H9 (cell line): ENCODE results near the gene PKNOX2. TPM values are rescaled to one million over a fixed set of nuclear protein-coding genes. Genes with fewer than 3 reads are reported as not detected.
A peak's percentile ranks its signal among the peaks of the same experiment; 100 is the strongest.

ENCODE experiments used
- DNase-seq: peaks from one replicate; pipeline ENCODE4 v3.0.0-alpha.2; 2017
- H2AFZ ChIP-seq: one replicate; pipeline ENCODE4 v1.6.1; 2013; ENCODE audit warnings: mild to moderate bottlenecking, low read length, control low read depth, moderate library complexity
- H2AK5ac ChIP-seq: 2 replicates; pipeline ENCODE4 v1.6.1; 2013; ENCODE audit warnings: low read length, control low read depth, mixed read lengths; ENCODE audit not compliant: insufficient read length
- H2BK120ac ChIP-seq: one replicate; pipeline ENCODE4 v1.6.1; 2013; ENCODE audit warnings: low read depth, mild to moderate bottlenecking, low read length, control low read depth, inconsistent platforms; ENCODE audit not compliant: poor library complexity, severe bottlenecking
- H2BK12ac ChIP-seq: 2 replicates; pipeline ENCODE4 v1.6.1; 2013; ENCODE audit warnings: low read length, control low read depth, mixed read lengths, low read depth; ENCODE audit not compliant: insufficient read length
- H2BK15ac ChIP-seq: 2 replicates; pipeline ENCODE4 v1.6.1; 2013; ENCODE audit warnings: low read depth, low read length, control low read depth
- H2BK20ac ChIP-seq: one replicate; pipeline ENCODE4 v1.6.1; 2013; ENCODE audit warnings: low read depth, mild to moderate bottlenecking, low read length, control low read depth, inconsistent platforms; ENCODE audit not compliant: poor library complexity, severe bottlenecking
- H2BK5ac ChIP-seq: 2 replicates; pipeline ENCODE4 v1.6.1; 2013; ENCODE audit warnings: low read length, control low read depth, mixed read lengths; ENCODE audit not compliant: insufficient read length
- H3K14ac ChIP-seq: 2 replicates; pipeline ENCODE4 v1.6.1; 2013; ENCODE audit warnings: low read length, control low read depth; ENCODE audit not compliant: insufficient read depth
- H3K18ac ChIP-seq: 2 replicates; pipeline ENCODE4 v1.6.1; 2013; ENCODE audit warnings: low read depth, mild to moderate bottlenecking, mixed read lengths, low read length, control low read depth; ENCODE audit not compliant: insufficient read length
- H3K23ac ChIP-seq: 2 replicates; pipeline ENCODE4 v1.6.1; 2013; ENCODE audit warnings: low read length, control low read depth, mixed read lengths, low read depth; ENCODE audit not compliant: insufficient read length
- H3K23me2 ChIP-seq: 2 replicates; pipeline ENCODE4 v1.6.1; 2013; ENCODE audit warnings: low read depth, mild to moderate bottlenecking, mixed read lengths, low read length, control low read depth; ENCODE audit not compliant: insufficient read length, poor library complexity, severe bottlenecking
- H3K27ac ChIP-seq: 2 replicates; pipeline ENCODE4 v1.5.1; 2013; ENCODE audit warnings: low read length, control low read depth, mixed read lengths, low read depth; ENCODE audit not compliant: insufficient read length
- H3K27me3 ChIP-seq: 2 replicates; pipeline ENCODE4 v1.6.1; 2013; ENCODE audit warnings: low read length, control low read depth, inconsistent platforms; ENCODE audit not compliant: insufficient read depth
- H3K4ac ChIP-seq: 2 replicates; pipeline ENCODE4 v1.6.1; 2013; ENCODE audit warnings: low read depth, mild to moderate bottlenecking, control low read depth, inconsistent platforms, low read length, moderate library complexity
- H3K4me1 ChIP-seq: 2 replicates; pipeline ENCODE4 v1.6.1; 2013; ENCODE audit warnings: low read length, control low read depth, inconsistent platforms; ENCODE audit not compliant: insufficient read depth
- H3K4me2 ChIP-seq: 2 replicates; pipeline ENCODE4 v1.6.1; 2013; ENCODE audit warnings: low read length, control low read depth, mixed read lengths; ENCODE audit not compliant: insufficient read length, insufficient read depth
- H3K56ac ChIP-seq: 2 replicates; pipeline ENCODE4 v1.6.1; 2013; ENCODE audit warnings: low read depth, mild to moderate bottlenecking, mixed read lengths, low read length, control low read depth; ENCODE audit not compliant: insufficient read length
- H3K79me1 ChIP-seq: 2 replicates; pipeline ENCODE4 v1.6.1; 2013; ENCODE audit warnings: low read depth, mild to moderate bottlenecking, moderate library complexity, low read length, control low read depth, inconsistent platforms; ENCODE audit not compliant: insufficient read depth, poor library complexity, severe bottlenecking
- H3K79me2 ChIP-seq: 2 replicates; pipeline ENCODE4 v1.6.1; 2013; ENCODE audit warnings: low read length, control low read depth, inconsistent platforms; ENCODE audit not compliant: insufficient read depth
- H3K9ac ChIP-seq: 2 replicates; pipeline ENCODE4 v1.6.1; 2013; ENCODE audit warnings: low read length, control low read depth, mixed read lengths; ENCODE audit not compliant: insufficient read length; ENCODE audit errors: extremely low read depth
- H3K9me3 ChIP-seq: one replicate; pipeline ENCODE4 v1.6.1; 2013; ENCODE audit warnings: low read depth, low read length, inconsistent platforms; ENCODE audit not compliant: control insufficient read depth
- H3T11ph ChIP-seq: one replicate; pipeline ENCODE4 v1.6.1; 2013; ENCODE audit warnings: mild to moderate bottlenecking, low read length, control low read depth, inconsistent platforms
- H4K20me1 ChIP-seq: one replicate; pipeline ENCODE4 v1.6.1; 2013; ENCODE audit not compliant: control insufficient read depth, insufficient read length, insufficient read depth
- H4K5ac ChIP-seq: 2 replicates; pipeline ENCODE4 v1.6.1; 2013; ENCODE audit warnings: low read depth, mild to moderate bottlenecking, mixed read lengths, low read length, control low read depth; ENCODE audit not compliant: insufficient read length
- H4K8ac ChIP-seq: replicated peaks from 2 replicates; pipeline ENCODE4 v1.6.1; 2013; ENCODE audit warnings: low read length, control low read depth, mixed read lengths, low read depth; ENCODE audit not compliant: insufficient read length
- H4K91ac ChIP-seq: 2 replicates; pipeline ENCODE4 v1.6.1; 2013; ENCODE audit warnings: low read depth, mild to moderate bottlenecking, moderate library complexity, mixed read lengths, low read length, control low read depth; ENCODE audit not compliant: insufficient read length
- H3K27ac Mint-ChIP-seq, 3 experiments: 2 replicates in 2 of 3; 3 replicates in 1 of 3; pipeline ENCODE4 v1.8.0; 2020 to 2021; ENCODE audit warnings: mixed read lengths in 3 of 3, mild to moderate bottlenecking in 1 of 3, moderate library complexity in 1 of 3
- H3K27me3 Mint-ChIP-seq: 2 replicates; pipeline ENCODE4 v1.8.0; 2021; ENCODE audit warnings: low read depth, mild to moderate bottlenecking, moderate library complexity, mixed read lengths
- H3K36me3 Mint-ChIP-seq, 3 experiments: 2 replicates in 2 of 3; 3 replicates in 1 of 3; pipeline ENCODE4 v1.8.0; 2020 to 2021; ENCODE audit warnings: low read depth in 3 of 3, mixed read lengths in 3 of 3; ENCODE audit not compliant: insufficient read depth in 1 of 3
- H3K4me1 Mint-ChIP-seq, 2 experiments: 2 replicates each; pipeline ENCODE4 v1.8.0; 2020; ENCODE audit warnings: mixed read lengths in 2 of 2
- H3K4me3 Mint-ChIP-seq, 2 experiments: 2 replicates in 1 of 2; 3 replicates in 1 of 2; pipeline ENCODE4 v1.8.0; 2020 to 2021; ENCODE audit warnings: mild to moderate bottlenecking in 2 of 2, mixed read lengths in 2 of 2, moderate library complexity in 1 of 2
- H3K9me3 Mint-ChIP-seq, 2 experiments: 2 replicates in 1 of 2; 3 replicates in 1 of 2; pipeline ENCODE4 v1.8.0; 2020; ENCODE audit warnings: mild to moderate bottlenecking in 2 of 2, mixed read lengths in 2 of 2, moderate library complexity in 1 of 2
- CTCF ChIP-seq: fragments of 200-600 bp; sonication (generic); conservative IDR thresholded peaks from 3 replicates; pipeline ENCODE4 v1.8.0; 2021; ENCODE audit warnings: antibody characterized with exemption, mild to moderate bottlenecking
- WGBS: extraction: QIAGEN DNeasy Blood & Tissue Kit; methylation state at CpG from one replicate; pipeline ENCODE4 v1.1.7; 2013; ENCODE audit warnings: missing lambda C conversion rate, low lambda C conversion rate, mixed read lengths; ENCODE audit not compliant: insufficient read length; ENCODE audit errors: extremely low coverage; 5-methylcytosine and 5-hydroxymethylcytosine counted together
- total RNA-seq: library from RNA; stranded (reverse); gene quantifications from 2 replicates; pipeline ENCODE4 v1.2.1, GENCODE V29; 2021

The PKNOX2 gene
- total RNA-seq, 1 experiment from 2014 or later = 1.3 TPM

GRCh38 chr11:125312391-125312790 is 147.8 kb downstream of the PKNOX2 start:
- Mint-ChIP-seq H3K4me3 (no peak overlapping the region), H3K27me3 (peaks cover 6% of the 10 kb centered on the region), H3K27ac (peak overlapping the region in 1 of 3 experiments; percentile 23; a peak in 1 of 7 replicates), H3K36me3 (peaks cover 0 to 7% (median 6%) of the 10 kb centered on the region in 3 experiments; a peak in 5 of 7 replicates), H3K4me1 (peaks cover 41 to 44% of the 10 kb centered on the region in 2 experiments), H3K9me3 (peaks cover 5 to 8% of the 10 kb centered on the region in 2 experiments)
- no peak overlapping the region for H3K27ac ChIP-seq
- no peak overlapping the region for H3K56ac ChIP-seq
- no peak overlapping the region for H2BK12ac ChIP-seq
- no peak overlapping the region for H3T11ph ChIP-seq
- H3K18ac ChIP-seq = no peak overlapping the region
- no peaks in the 10 kb centered on the region for H3K79me1 ChIP-seq
- H3K9me3 ChIP-seq = no peaks in the 10 kb centered on the region
- no peak overlapping the region for H2AK5ac ChIP-seq
- H4K91ac ChIP-seq = no peak overlapping the region
- DNase-seq = no peak
- no peak overlapping the region for H2BK15ac ChIP-seq
- H2BK5ac ChIP-seq = no peak overlapping the region
- H3K79me2 ChIP-seq = no peaks in the 10 kb centered on the region
- no peak overlapping the region for H4K8ac ChIP-seq
- H3K4me1 ChIP-seq = peaks cover 3% of the 10 kb centered on the region; the same call in 1 of the 2 replicates
- H2AFZ ChIP-seq = no peak overlapping the region
- TF ChIP-seq CTCF = no peak
- no peak overlapping the region for H3K4ac ChIP-seq
- no peak overlapping the region for H3K23ac ChIP-seq
- no peak overlapping the region for H2BK20ac ChIP-seq
- WGBS = no CpG with 5 or more reads among the region's 12 CpGs
- no peaks in the 10 kb centered on the region; the same call in 1 of the 2 replicates for H3K27me3 ChIP-seq
- H2BK120ac ChIP-seq = no peak overlapping the region
- H3K4me2 ChIP-seq = no peak overlapping the region
- H4K20me1 ChIP-seq = no peaks in the 10 kb centered on the region
- no peaks in the 10 kb centered on the region for H3K23me2 ChIP-seq
- H3K14ac ChIP-seq = no peak overlapping the region
- H4K5ac ChIP-seq = no peak overlapping the region
- H3K9ac ChIP-seq = no peak overlapping the region
